ENCODE results near the gene RPLP2. TPM values are rescaled to one million over a fixed set of nuclear protein-coding genes. Genes with fewer than 3 reads are reported as not detected.

Gene RPLP2
- total RNA-seq, 1 experiment from 2014 or later, result 2,582 TPM

- H3K9me3 Mint-ChIP-seq, result no peaks in the 10 kb centered on the region
- no peak overlapping the region for H3K27ac Mint-ChIP-seq
- no peak for TF ChIP-seq RELA (CRISPR knock-in tag; IDR thresholded peaks at IDR 0.05; ENCODE audit: borderline replicate concordance)
- TF ChIP-seq JUN (CRISPR knock-in tag; IDR thresholded peaks at IDR 0.05), result no peak
- no peak for TF ChIP-seq ATF1 (CRISPR knock-in tag; IDR thresholded peaks at IDR 0.05)
- no peak for TF ChIP-seq IRF2 (CRISPR knock-in tag; IDR thresholded peaks at IDR 0.05; ENCODE audit: borderline replicate concordance, low read depth)
- no peak for TF ChIP-seq ERG (CRISPR knock-in tag; IDR thresholded peaks at IDR 0.05)
- TF ChIP-seq HMGA2 (CRISPR knock-in tag; IDR thresholded peaks at IDR 0.05), result no peak
- no peak for TF ChIP-seq IRF1 (CRISPR knock-in tag; IDR thresholded peaks at IDR 0.05)
- no peak for TF ChIP-seq ETV6 (CRISPR knock-in tag; IDR thresholded peaks at IDR 0.05)
- no peak for TF ChIP-seq ZMAT4 (CRISPR knock-in tag; IDR thresholded peaks at IDR 0.05)
- TF ChIP-seq HMGXB4 (CRISPR knock-in tag; IDR thresholded peaks at IDR 0.05), result no peak
- TF ChIP-seq NR3C1 (CRISPR knock-in tag; conservative IDR thresholded peaks at IDR 0.05; ENCODE audit: low read depth), result no peak
- no peak for TF ChIP-seq MXD4 (CRISPR knock-in tag; IDR thresholded peaks at IDR 0.05; ENCODE audit: borderline replicate concordance)
- no peak for TF ChIP-seq PRDM15 (CRISPR knock-in tag; IDR thresholded peaks at IDR 0.05)
- POLR2A ChIA-PET, result no interaction called here
- peaks cover 25% of the 10 kb centered on the region for H3K4me1 Mint-ChIP-seq
- CTCF ChIA-PET, result interaction anchor here (0.7 to 1.6 kb wide), 2 partner anchors 23 to 44 kb away, joined by 3 to 6 read pairs; no protein-coding TSS in a partner anchor
- no peaks in the 10 kb centered on the region; the same call in 1 of the 2 replicates for H3K27me3 Mint-ChIP-seq (ENCODE audit: low read depth)
- no peak overlapping the region for H3K4me3 Mint-ChIP-seq
- DNase-seq (ENCODE audit: low spot score), result no peak
- H3K36me3 Mint-ChIP-seq, result no peaks in the 10 kb centered on the region
- no peak for ATAC-seq
Observed at GRCh38 chr11:853682-854448, 44.1 kb downstream of the RPLP2 start.

GRCh38 chr11:854601-855329 lies 45.0 kb downstream of the RPLP2 start:
- POLR2A ChIA-PET, result no interaction called here
- Mint-ChIP-seq H3K4me3 (no peak overlapping the region), H3K36me3 (no peaks in the 10 kb centered on the region), H3K27ac (no peak overlapping the region), H3K4me1 (peaks cover 25% of the 10 kb centered on the region), H3K27me3 (ENCODE audit: low read depth) (no peaks in the 10 kb centered on the region; the same call in 1 of the 2 replicates), H3K9me3 (no peaks in the 10 kb centered on the region)
- ATAC-seq (no peak), DNase-seq (ENCODE audit: low spot score) (no peak)
- CTCF ChIA-PET, result interaction anchor here (1.6 to 2.8 kb wide), 2 partner anchors 11 to 43 kb away, joined by 6 to 14 read pairs; partner anchors contain the start of genes POLR2L and TSPAN4
- TF ChIP-seq NFYB (CRISPR knock-in tag; conservative IDR thresholded peaks at IDR 0.05; ENCODE audit: low read depth) (no peak), TEAD1 (CRISPR knock-in tag; IDR thresholded peaks at IDR 0.05) (no peak), ZNF671 (CRISPR knock-in tag; IDR thresholded peaks at IDR 0.05) (no peak), ERG (CRISPR knock-in tag; IDR thresholded peaks at IDR 0.05) (no peak)
